ENCODE data around the gene ZNF710. TPM values are rescaled to one million over a fixed set of nuclear protein-coding genes. Genes with fewer than 3 reads are reported as not detected.

Gene ZNF710
- total RNA-seq, 4 donors from 2014 or later, result 19.2 to 32.1 (median 25.0) TPM

GRCh38 chr15:90035840-90036230, 34.7 kb downstream of the ZNF710 start:
- peak; percentile 63 to 79 for DNase-seq (ENCODE audit: low spot score in 2 of 2)
- no peak overlapping the region for H3K4me3 ChIP-seq
- H3K27ac ChIP-seq, result peak overlapping the region; percentile 79
- H3K9me3 ChIP-seq, result no peaks in the 10 kb centered on the region
- WGBS, result 76% methylated on average over 10 of the region's 10 CpGs
- no peaks in the 10 kb centered on the region for H3K27me3 ChIP-seq
- TF ChIP-seq POLR2A (IDR thresholded peaks at IDR 0.05) (no peak), CTCF (IDR thresholded peaks at IDR 0.05) (no peak), EP300 (IDR thresholded peaks at IDR 0.05) (no peak), POLR2AphosphoS5 (IDR thresholded peaks at IDR 0.05) (no peak)
- no peaks in the 10 kb centered on the region for H3K36me3 ChIP-seq
- H3K4me1 ChIP-seq, result peaks cover 76% of the 10 kb centered on the region

GRCh38 chr15:90036343-90036742, 35.2 kb downstream of the ZNF710 start:
- no peaks in the 10 kb centered on the region for H3K9me3 ChIP-seq
- H3K27ac ChIP-seq, result peak overlapping the region; percentile 79
- H3K4me1 ChIP-seq, result peaks cover 76% of the 10 kb centered on the region
- no peaks in the 10 kb centered on the region for H3K27me3 ChIP-seq
- TF ChIP-seq POLR2AphosphoS5 (IDR thresholded peaks at IDR 0.05) (no peak), CTCF (IDR thresholded peaks at IDR 0.05) (no peak), POLR2A (IDR thresholded peaks at IDR 0.05) (no peak), EP300 (IDR thresholded peaks at IDR 0.05) (no peak)
- 80% methylated on average over 9 of the region's 9 CpGs for WGBS
- no peak overlapping the region for H3K4me3 ChIP-seq
- DNase-seq (ENCODE audit: low spot score in 2 of 2), result peak; percentile 41 to 42
- H3K36me3 ChIP-seq, result no peaks in the 10 kb centered on the region

GRCh38 chr15:90036806-90037510, 35.8 kb downstream of the ZNF710 start:
- 83% methylated on average over 11 of the region's 11 CpGs for WGBS
- H3K36me3 ChIP-seq, result no peaks in the 10 kb centered on the region
- no peak overlapping the region for H3K27ac ChIP-seq
- no peak overlapping the region for H3K4me3 ChIP-seq
- H3K9me3 ChIP-seq, result no peaks in the 10 kb centered on the region
- TF ChIP-seq POLR2AphosphoS5 (IDR thresholded peaks at IDR 0.05) (no peak), EP300 (IDR thresholded peaks at IDR 0.05) (no peak), CTCF (IDR thresholded peaks at IDR 0.05) (no peak), POLR2A (IDR thresholded peaks at IDR 0.05) (no peak)
- no peaks in the 10 kb centered on the region for H3K27me3 ChIP-seq
- peak in 1 of 2 donors; percentile 54 for DNase-seq (ENCODE audit: low spot score in 2 of 2)
- H3K4me1 ChIP-seq, result peaks cover 72% of the 10 kb centered on the region

GRCh38 chr15:90037511-90037860, 36.4 kb downstream of the ZNF710 start:
- Histone ChIP-seq H3K4me3 (no peak overlapping the region), H3K36me3 (no peaks in the 10 kb centered on the region), H3K9me3 (no peaks in the 10 kb centered on the region), H3K27me3 (no peaks in the 10 kb centered on the region), H3K27ac (no peak overlapping the region), H3K4me1 (peaks cover 71% of the 10 kb centered on the region)
- TF ChIP-seq CTCF (IDR thresholded peaks at IDR 0.05) (no peak), POLR2A (IDR thresholded peaks at IDR 0.05) (no peak), EP300 (IDR thresholded peaks at IDR 0.05) (no peak), POLR2AphosphoS5 (IDR thresholded peaks at IDR 0.05) (no peak)
- peak in 1 of 2 donors; percentile 34 for DNase-seq (ENCODE audit: low spot score in 2 of 2)
- 95% methylated on average over 5 of the region's 5 CpGs for WGBS

GRCh38 chr15:90037961-90038631, 37.0 kb downstream of the ZNF710 start:
- peak in 1 of 2 donors; percentile 43 for DNase-seq (ENCODE audit: low spot score in 2 of 2)
- no peaks in the 10 kb centered on the region for H3K27me3 ChIP-seq
- no peak for TF ChIP-seq POLR2A (IDR thresholded peaks at IDR 0.05)
- H3K4me1 ChIP-seq, result peaks cover 73% of the 10 kb centered on the region
- no peak overlapping the region for H3K27ac ChIP-seq
- H3K36me3 ChIP-seq, result no peaks in the 10 kb centered on the region
- 74% methylated on average over 12 of the region's 14 CpGs for WGBS
- H3K4me3 ChIP-seq, result no peak overlapping the region
- H3K9me3 ChIP-seq, result no peaks in the 10 kb centered on the region
